ENCODE measurements around the gene KCNK10.

GRCh38 chr14:88299865-88300530 lies 23.1 kb downstream of the KCNK10 start:
- TF ChIP-seq CTCF (IDR thresholded peaks at IDR 0.05) (no peak), POLR2A (IDR thresholded peaks at IDR 0.05) (no peak)

All from sigmoid colon (tissue), 3 donors.